ENCODE results near the gene KRTAP5-7.

Gene KRTAP5-7

DNA sequence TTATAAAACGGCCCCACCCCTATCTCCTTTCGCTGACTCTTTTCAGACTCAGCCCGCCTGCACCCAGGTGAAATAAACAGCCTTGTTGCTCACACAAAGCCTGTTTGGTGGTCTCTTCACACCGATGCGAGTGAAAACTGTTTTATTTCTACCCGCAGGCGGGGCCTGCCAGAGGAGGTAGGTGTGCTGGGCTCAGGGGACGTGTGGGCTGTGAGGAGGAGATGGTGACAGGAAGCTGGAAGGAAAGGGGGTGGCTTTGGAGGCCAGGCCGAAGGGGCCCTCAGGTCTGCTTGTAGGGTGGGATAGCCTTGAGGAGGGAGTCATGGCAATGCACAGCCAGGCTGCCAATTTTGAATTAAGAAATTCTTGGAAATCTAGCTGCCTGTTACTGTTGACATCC, 21.3 kb upstream of the KRTAP5-7 start:
- no peak for TF ChIP-seq MAX (IDR thresholded peaks at IDR 0.05)
- no peak for TF ChIP-seq NFIC (IDR thresholded peaks at IDR 0.05)
- no peak for TF ChIP-seq CREB1 (IDR thresholded peaks at IDR 0.05; ENCODE audit: low read depth)
- no peak for TF ChIP-seq YY1 (IDR thresholded peaks at IDR 0.05; ENCODE audit: low read depth)
- no peak for TF ChIP-seq EP300 (IDR thresholded peaks at IDR 0.05; ENCODE audit: borderline replicate concordance)
- no peak for TF ChIP-seq TAF1 (IDR thresholded peaks at IDR 0.05; ENCODE audit: low read depth)
- TF ChIP-seq, protein P1, sequence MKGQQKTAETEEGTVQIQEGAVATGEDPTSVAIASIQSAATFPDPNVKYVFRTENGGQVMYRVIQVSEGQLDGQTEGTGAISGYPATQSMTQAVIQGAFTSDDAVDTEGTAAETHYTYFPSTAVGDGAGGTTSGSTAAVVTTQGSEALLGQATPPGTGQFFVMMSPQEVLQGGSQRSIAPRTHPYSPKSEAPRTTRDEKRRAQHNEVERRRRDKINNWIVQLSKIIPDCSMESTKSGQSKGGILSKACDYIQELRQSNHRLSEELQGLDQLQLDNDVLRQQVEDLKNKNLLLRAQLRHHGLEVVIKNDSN (IDR thresholded peaks at IDR 0.05), result no peak
- TF ChIP-seq FOXM1 (IDR thresholded peaks at IDR 0.05; ENCODE audit: borderline replicate concordance, low read depth), result no peak
- TF ChIP-seq CEBPB (IDR thresholded peaks at IDR 0.05), result no peak
- TF ChIP-seq, protein P2, sequence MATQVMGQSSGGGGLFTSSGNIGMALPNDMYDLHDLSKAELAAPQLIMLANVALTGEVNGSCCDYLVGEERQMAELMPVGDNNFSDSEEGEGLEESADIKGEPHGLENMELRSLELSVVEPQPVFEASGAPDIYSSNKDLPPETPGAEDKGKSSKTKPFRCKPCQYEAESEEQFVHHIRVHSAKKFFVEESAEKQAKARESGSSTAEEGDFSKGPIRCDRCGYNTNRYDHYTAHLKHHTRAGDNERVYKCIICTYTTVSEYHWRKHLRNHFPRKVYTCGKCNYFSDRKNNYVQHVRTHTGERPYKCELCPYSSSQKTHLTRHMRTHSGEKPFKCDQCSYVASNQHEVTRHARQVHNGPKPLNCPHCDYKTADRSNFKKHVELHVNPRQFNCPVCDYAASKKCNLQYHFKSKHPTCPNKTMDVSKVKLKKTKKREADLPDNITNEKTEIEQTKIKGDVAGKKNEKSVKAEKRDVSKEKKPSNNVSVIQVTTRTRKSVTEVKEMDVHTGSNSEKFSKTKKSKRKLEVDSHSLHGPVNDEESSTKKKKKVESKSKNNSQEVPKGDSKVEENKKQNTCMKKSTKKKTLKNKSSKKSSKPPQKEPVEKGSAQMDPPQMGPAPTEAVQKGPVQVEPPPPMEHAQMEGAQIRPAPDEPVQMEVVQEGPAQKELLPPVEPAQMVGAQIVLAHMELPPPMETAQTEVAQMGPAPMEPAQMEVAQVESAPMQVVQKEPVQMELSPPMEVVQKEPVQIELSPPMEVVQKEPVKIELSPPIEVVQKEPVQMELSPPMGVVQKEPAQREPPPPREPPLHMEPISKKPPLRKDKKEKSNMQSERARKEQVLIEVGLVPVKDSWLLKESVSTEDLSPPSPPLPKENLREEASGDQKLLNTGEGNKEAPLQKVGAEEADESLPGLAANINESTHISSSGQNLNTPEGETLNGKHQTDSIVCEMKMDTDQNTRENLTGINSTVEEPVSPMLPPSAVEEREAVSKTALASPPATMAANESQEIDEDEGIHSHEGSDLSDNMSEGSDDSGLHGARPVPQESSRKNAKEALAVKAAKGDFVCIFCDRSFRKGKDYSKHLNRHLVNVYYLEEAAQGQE (IDR thresholded peaks at IDR 0.05; ENCODE audit: low read depth), result no peak
- TF ChIP-seq RAD21 (IDR thresholded peaks at IDR 0.05; ENCODE audit: low read depth), result no peak
- no peak for TF ChIP-seq ZBTB7A (IDR thresholded peaks at IDR 0.05; ENCODE audit: low read depth)
- no peak for TF ChIP-seq TEAD4 (IDR thresholded peaks at IDR 0.05)
- no peak for TF ChIP-seq EGR1 (IDR thresholded peaks at IDR 0.05)
- TF ChIP-seq TCF12 (IDR thresholded peaks at IDR 0.05; ENCODE audit: low read depth), result no peak

DNA sequence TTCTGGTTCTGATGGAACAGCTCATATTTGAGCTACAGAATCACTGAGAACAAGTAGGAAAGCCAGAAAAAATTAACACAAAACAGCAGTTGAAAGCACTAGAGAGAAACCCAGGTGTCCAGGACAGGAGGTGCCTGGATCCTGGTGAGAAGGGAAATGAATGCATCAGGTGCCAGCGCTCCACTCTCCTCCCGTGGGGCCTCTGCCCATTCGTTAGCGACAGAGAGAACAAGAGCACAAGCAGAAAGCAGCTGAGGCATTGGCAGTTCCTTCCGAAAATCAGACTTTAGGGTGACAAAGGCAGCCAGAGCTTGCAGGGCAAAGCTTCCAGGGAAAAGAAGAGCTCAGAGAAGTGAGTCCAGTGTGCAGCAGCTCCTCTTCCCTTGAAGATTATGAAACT, 20.0 kb upstream of the KRTAP5-7 start:
- TF ChIP-seq TAF1 (IDR thresholded peaks at IDR 0.05; ENCODE audit: low read depth), result no peak

DNA sequence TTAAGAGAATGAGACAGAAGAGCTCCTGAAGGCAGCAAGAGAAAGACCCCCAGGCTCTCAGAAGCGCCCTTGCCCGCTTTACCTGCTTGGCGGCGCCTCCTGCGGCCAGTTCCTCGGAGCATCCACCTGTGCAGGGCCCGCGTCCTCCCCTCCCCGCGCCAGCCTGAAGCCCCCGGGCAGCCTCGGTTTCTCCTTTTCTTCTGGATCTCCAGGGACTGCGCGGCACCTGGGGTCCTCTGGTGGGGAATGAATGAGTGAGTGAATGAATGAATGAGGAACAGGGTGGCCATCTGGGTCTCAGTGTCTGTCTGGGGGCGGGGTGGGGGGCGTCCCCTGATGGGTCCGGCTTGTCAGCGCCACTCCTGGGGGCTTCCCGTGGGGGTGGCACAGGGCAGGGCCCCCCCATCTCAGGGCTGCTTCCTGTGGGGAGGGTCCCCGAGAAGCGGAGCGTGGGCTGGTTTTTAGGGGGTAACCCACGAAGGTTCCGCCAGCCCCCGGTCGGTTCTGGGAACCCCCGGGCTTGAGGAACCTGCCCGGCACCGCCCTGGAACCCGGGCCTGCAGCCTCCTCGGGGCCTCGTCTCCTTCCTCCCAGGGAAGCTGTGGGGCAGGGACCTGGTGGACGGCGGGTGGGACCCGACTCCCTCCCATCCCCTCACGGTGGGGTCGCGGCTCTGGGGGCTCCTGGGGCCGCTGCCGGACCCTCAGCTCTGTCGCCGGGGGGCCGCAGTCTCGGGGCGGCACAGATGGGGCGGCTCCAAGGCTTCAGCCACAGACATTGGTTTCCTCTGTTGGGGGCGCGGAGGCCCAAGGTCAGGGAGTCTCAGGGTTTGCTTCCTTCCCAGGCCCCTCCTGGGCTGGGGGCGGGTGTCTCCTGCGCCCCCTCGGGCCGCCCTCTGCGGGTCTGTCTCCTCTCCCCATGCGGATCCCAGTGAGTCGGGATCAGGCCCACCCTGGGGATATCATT, 8.3 kb upstream of the KRTAP5-7 start:
- TF ChIP-seq CEBPB (IDR thresholded peaks at IDR 0.05) (no peak), TEAD4 (IDR thresholded peaks at IDR 0.05) (no peak), TCF12 (IDR thresholded peaks at IDR 0.05; ENCODE audit: low read depth) (no peak), EP300 (IDR thresholded peaks at IDR 0.05; ENCODE audit: borderline replicate concordance) (no peak)

GRCh38 chr11:71519546-71519945, 7.5 kb upstream of the KRTAP5-7 start:
- TF ChIP-seq ZBTB7A (IDR thresholded peaks at IDR 0.05; ENCODE audit: low read depth), result no peak
- TF ChIP-seq NFIC (IDR thresholded peaks at IDR 0.05), result no peak
- TF ChIP-seq, protein P1 (IDR thresholded peaks at IDR 0.05), result no peak
- TF ChIP-seq YY1 (IDR thresholded peaks at IDR 0.05; ENCODE audit: low read depth), result no peak
- no peak for TF ChIP-seq TEAD4 (IDR thresholded peaks at IDR 0.05)
- no peak for TF ChIP-seq CEBPB (IDR thresholded peaks at IDR 0.05)
- TF ChIP-seq EGR1 (IDR thresholded peaks at IDR 0.05), result no peak
- TF ChIP-seq FOXM1 (IDR thresholded peaks at IDR 0.05; ENCODE audit: borderline replicate concordance, low read depth), result no peak
- no peak for TF ChIP-seq CREB1 (IDR thresholded peaks at IDR 0.05; ENCODE audit: low read depth)

DNA sequence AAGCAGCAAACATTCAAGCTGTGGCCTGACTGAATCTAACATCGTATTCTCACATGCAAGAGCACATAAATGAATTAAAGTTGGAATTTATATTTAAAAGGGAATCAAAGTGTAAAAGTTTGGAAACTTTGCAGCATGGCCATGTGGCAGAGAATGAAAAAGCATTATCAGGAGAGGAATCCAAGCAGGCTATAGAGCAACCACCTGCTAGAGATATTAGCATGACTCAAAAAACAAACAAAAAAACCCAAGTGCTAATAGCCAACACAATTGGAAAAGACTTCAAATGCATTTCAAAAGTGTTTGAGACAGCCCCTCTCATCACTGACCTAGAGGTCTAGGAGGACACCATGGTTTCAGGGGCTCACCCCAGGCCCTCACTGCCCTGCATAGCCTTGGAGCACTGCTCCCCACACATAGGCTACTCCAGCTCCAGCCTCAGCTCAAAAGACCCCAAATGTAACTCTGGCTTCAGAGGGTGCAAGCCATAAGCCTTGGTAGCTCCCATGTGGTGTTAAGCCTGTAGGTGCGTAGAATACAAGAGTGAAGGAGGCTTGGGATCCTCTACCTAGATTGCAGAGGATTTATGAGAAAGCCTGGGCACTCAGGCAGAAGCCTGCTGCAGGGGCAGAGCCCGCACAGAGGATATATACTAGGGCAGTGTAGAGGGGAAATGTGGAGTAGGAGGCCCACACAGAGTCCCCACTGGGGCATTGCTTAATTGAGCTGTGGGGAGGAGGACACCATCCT, 1.7 kb upstream of the KRTAP5-7 start:
- TF ChIP-seq RAD21 (IDR thresholded peaks at IDR 0.05; ENCODE audit: low read depth) (no peak), TEAD4 (IDR thresholded peaks at IDR 0.05) (no peak), YY1 (IDR thresholded peaks at IDR 0.05; ENCODE audit: low read depth) (no peak), MAX (IDR thresholded peaks at IDR 0.05) (no peak), TAF1 (IDR thresholded peaks at IDR 0.05; ENCODE audit: low read depth) (no peak), CREB1 (IDR thresholded peaks at IDR 0.05; ENCODE audit: low read depth) (no peak), CEBPB (IDR thresholded peaks at IDR 0.05) (no peak), TCF12 (IDR thresholded peaks at IDR 0.05; ENCODE audit: low read depth) (no peak), EGR1 (IDR thresholded peaks at IDR 0.05) (no peak), FOXM1 (IDR thresholded peaks at IDR 0.05; ENCODE audit: borderline replicate concordance, low read depth) (no peak), ZBTB7A (IDR thresholded peaks at IDR 0.05; ENCODE audit: low read depth) (no peak), NFIC (IDR thresholded peaks at IDR 0.05) (no peak), EP300 (IDR thresholded peaks at IDR 0.05; ENCODE audit: borderline replicate concordance) (no peak)
- TF ChIP-seq, protein P1 (IDR thresholded peaks at IDR 0.05), result no peak
- TF ChIP-seq, protein P2 (IDR thresholded peaks at IDR 0.05; ENCODE audit: low read depth), result no peak
